Mucosa of rectum (tissue), 2 donors: ENCODE data around the gene ANKMY1.
A peak's percentile ranks its signal among the peaks of the same experiment; 100 is the strongest.

ENCODE experiments used
- H3K27ac ChIP-seq, 2 donors: one replicate each; pipeline ENCODE4 v1.7.0; 2013; ENCODE audit warnings: inconsistent platforms in 2 of 2, low read depth in 2 of 2, low read length in 2 of 2
- H3K27me3 ChIP-seq, 2 donors: one replicate each; pipeline ENCODE4 v1.7.0; 2013; ENCODE audit warnings: low read length in 2 of 2; ENCODE audit not compliant: control insufficient read depth in 2 of 2, insufficient read depth in 2 of 2
- H3K36me3 ChIP-seq, 2 donors: one replicate each; pipeline ENCODE4 v1.7.0; 2013; ENCODE audit warnings: low read length in 2 of 2; ENCODE audit not compliant: control insufficient read depth in 2 of 2, insufficient read depth in 2 of 2
- H3K4me1 ChIP-seq, 2 donors: one replicate each; pipeline ENCODE4 v1.7.0; 2013; ENCODE audit warnings: low read length in 2 of 2, mild to moderate bottlenecking in 1 of 2; ENCODE audit not compliant: control insufficient read depth in 2 of 2, insufficient read depth in 2 of 2
- H3K4me3 ChIP-seq, 2 donors: one replicate each; pipeline ENCODE4 v1.7.0; 2013; ENCODE audit warnings: low read length in 2 of 2
- H3K9ac ChIP-seq, 2 donors: one replicate each; pipeline ENCODE4 v1.7.0; 2013; ENCODE audit warnings: low read length in 2 of 2, low read depth in 1 of 2, mild to moderate bottlenecking in 1 of 2
- H3K9me3 ChIP-seq, 2 donors: one replicate each; pipeline ENCODE4 v1.7.0; 2013; ENCODE audit warnings: low read length in 2 of 2; ENCODE audit not compliant: control insufficient read depth in 2 of 2
- donor health status: healthy.
- donor health status: Normal muscosa, but diverticular disease.

ANKMY1 gene

GRCh38 chr2:240579771-240580614 is 22.2 kb upstream of the ANKMY1 start:
- Histone ChIP-seq H3K36me3 (peaks cover 21 to 31% of the 10 kb centered on the region in 2 donors), H3K27me3 (no peaks in the 10 kb centered on the region), H3K27ac (peak overlapping the region in 1 of 2 donors; percentile 68), H3K9ac (no peak overlapping the region), H3K4me3 (no peak overlapping the region), H3K9me3 (no peaks in the 10 kb centered on the region), H3K4me1 (peaks cover 9 to 22% of the 10 kb centered on the region in 2 donors)

DNA sequence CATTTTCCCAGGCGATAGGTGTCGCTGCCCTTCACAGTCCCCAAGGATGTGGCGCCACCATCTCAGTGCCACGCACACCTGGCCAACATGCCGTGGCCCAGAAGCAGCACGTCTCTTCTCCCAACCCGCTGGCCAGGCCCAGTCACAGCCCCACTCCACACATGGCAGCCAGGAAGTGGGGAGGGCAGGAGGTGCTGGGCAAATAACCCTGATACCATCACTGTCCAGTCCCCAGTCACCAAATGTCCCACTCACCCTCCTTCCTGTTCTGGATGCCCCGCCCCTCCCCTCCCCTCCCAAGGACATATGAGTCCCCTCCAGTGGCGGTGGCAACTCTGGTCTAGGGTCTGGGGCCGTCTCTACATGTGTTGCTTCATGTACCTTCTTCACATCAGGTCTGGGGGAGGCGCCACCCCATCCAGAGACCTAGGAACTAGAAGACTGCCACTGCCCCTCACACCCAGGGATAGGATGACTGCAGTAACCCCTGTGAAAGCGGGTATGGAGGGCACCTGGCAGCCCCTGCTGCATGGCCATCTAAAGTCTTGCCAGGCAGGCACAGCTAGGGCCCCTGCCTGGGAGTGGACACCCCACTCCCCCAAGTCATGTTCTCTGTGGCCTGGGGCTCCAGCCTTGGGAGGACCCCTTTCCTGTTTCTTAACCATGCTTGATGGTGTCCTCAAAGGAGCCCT is 21.4 kb upstream of the ANKMY1 start:
- Histone ChIP-seq H3K4me3 (no peak overlapping the region), H3K4me1 (peaks cover 3 to 17% of the 10 kb centered on the region in 2 donors), H3K27ac (peak overlapping the region in 1 of 2 donors; percentile 68), H3K9me3 (no peaks in the 10 kb centered on the region), H3K36me3 (peaks cover 29 to 39% of the 10 kb centered on the region in 2 donors), H3K27me3 (no peaks in the 10 kb centered on the region), H3K9ac (no peak overlapping the region)

DNA sequence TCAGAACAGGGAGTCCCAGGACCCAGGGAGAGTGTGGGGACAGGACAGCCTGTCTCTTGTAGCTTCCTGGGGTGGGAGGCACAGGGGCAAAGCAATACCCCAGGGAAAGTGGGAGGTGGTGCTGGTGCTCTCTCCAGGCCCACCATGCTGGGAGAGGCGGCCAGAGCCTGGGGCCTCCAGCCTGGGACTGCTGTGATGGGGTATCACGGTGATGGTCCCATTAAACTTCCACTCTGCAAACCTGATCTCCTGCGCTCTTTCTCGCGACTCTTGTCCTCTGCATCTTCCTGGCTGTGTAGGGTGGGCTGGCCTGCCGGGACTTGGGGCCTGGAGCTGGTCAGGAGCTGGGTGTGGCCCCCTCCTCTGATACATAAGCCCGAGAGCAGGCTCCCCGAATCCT is 20.7 kb upstream of the ANKMY1 start:
- peaks cover 33 to 43% of the 10 kb centered on the region in 2 donors for H3K36me3 ChIP-seq

DNA sequence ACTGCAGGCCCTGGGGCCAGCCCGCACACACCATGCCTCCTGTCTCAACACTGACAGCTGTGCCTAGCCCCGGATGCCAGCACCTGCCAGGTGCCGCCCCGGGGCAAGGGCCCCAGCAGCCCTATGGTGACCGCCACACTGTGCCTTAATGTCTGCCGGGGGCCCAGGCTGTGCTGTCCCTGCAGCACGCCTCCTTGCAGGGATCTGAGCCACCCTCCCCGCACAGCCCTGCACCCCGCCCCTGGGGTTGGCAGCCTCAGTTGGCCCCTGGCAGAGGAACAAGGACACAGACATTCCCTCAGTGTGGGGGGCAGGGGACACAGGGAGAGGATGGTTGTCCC is 20.3 kb upstream of the ANKMY1 start:
- Histone ChIP-seq H3K27me3 (no peaks in the 10 kb centered on the region), H3K9me3 (no peaks in the 10 kb centered on the region), H3K4me3 (no peak overlapping the region), H3K4me1 (peaks cover 3 to 17% of the 10 kb centered on the region in 2 donors), H3K27ac (no peak overlapping the region), H3K9ac (no peak overlapping the region), H3K36me3 (peaks cover 33 to 41% of the 10 kb centered on the region in 2 donors)

More for the DNA sequence above, 20.7 kb upstream of the ANKMY1 start:
- H3K4me3 ChIP-seq = no peak overlapping the region
- no peak overlapping the region for H3K27ac ChIP-seq
- peaks cover 3 to 17% of the 10 kb centered on the region in 2 donors for H3K4me1 ChIP-seq
- H3K9me3 ChIP-seq = no peaks in the 10 kb centered on the region
- no peak overlapping the region for H3K9ac ChIP-seq
- H3K27me3 ChIP-seq = no peaks in the 10 kb centered on the region

- no peaks in the 10 kb centered on the region for H3K27me3 ChIP-seq
- no peak overlapping the region for H3K9ac ChIP-seq
- peaks cover 3 to 17% of the 10 kb centered on the region in 2 donors for H3K4me1 ChIP-seq
- H3K9me3 ChIP-seq = no peaks in the 10 kb centered on the region
- no peak overlapping the region for H3K4me3 ChIP-seq
- H3K27ac ChIP-seq = no peak overlapping the region
- H3K36me3 ChIP-seq = peaks cover 33 to 41% of the 10 kb centered on the region in 2 donors
Measured at GRCh38 chr2:240577281-240578109, 19.7 kb upstream of the ANKMY1 start.

- no peak overlapping the region for H3K9ac ChIP-seq
- H3K36me3 ChIP-seq = peaks cover 35 to 41% of the 10 kb centered on the region in 2 donors
- no peak overlapping the region for H3K27ac ChIP-seq
- no peaks in the 10 kb centered on the region for H3K27me3 ChIP-seq
- peaks cover 3 to 17% of the 10 kb centered on the region in 2 donors for H3K4me1 ChIP-seq
- no peaks in the 10 kb centered on the region for H3K9me3 ChIP-seq
- no peak overlapping the region for H3K4me3 ChIP-seq
Measured at GRCh38 chr2:240576436-240577205, 18.8 kb upstream of the ANKMY1 start.

DNA sequence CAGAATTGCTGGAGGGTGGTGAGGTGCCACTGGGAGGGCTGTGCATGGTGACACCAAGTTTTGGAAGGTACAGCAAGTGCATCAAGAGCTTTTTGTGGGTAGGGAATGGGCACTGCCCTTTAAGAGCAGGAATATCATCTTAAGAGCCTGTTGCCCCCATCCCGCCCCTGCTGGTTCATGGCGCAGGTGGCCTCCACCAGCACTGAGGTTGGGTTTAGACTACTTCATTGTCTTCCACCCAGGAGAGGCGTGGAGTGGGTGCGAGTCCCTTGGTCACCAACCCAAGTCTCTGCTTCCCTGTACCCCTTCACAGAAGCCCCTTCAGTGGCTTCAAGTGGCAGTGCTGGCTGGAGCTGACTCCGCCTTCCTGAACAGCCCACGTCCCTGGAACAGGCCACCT is 18.2 kb upstream of the ANKMY1 start:
- Histone ChIP-seq H3K9me3 (no peaks in the 10 kb centered on the region), H3K27me3 (no peaks in the 10 kb centered on the region), H3K36me3 (peaks cover 35 to 41% of the 10 kb centered on the region in 2 donors), H3K9ac (no peak overlapping the region), H3K4me3 (no peak overlapping the region), H3K27ac (no peak overlapping the region), H3K4me1 (peaks cover 3 to 19% of the 10 kb centered on the region in 2 donors)

- Histone ChIP-seq H3K36me3 (peaks cover 35 to 41% of the 10 kb centered on the region in 2 donors), H3K4me3 (no peak overlapping the region), H3K9me3 (no peaks in the 10 kb centered on the region), H3K27ac (no peak overlapping the region), H3K4me1 (peaks cover 7 to 21% of the 10 kb centered on the region in 2 donors), H3K27me3 (no peaks in the 10 kb centered on the region), H3K9ac (no peak overlapping the region)
Measured at GRCh38 chr2:240575101-240575965, 17.5 kb upstream of the ANKMY1 start.
